Measurements from ENCODE around the gene HPS4.
"Not testable (repeated sequence)": the region's sequence is repeated elsewhere in the genome, so short reads cannot be mapped to it uniquely, and the experiment has no call there.

Gene HPS4

GRCh38 chr22:26483439-26484359, at the start of gene HPS4, which contains the start of gene SRRD:
TSS of gene HPS4 (minus strand) at chr22:26483783. CDS start at chr22:26481762, 2,021 bp downstream.
TSS of gene SRRD (plus strand) at chr22:26483877. CDS start at chr22:26483891, 14 bp downstream.
- DNase-seq: peak; percentile 95

- no peak for DNase-seq
Measured at GRCh38 chr22:26529345-26529744, 45.8 kb upstream of the HPS4 start.

GRCh38 chr22:26528518-26528917, 44.9 kb upstream of the HPS4 start:
- DNase-seq: not testable (repeated sequence)

- no peak for DNase-seq
Measured at GRCh38 chr22:26527574-26528465, 44.2 kb upstream of the HPS4 start.

- DNase-seq: no peak
Measured at GRCh38 chr22:26527167-26527566, 43.6 kb upstream of the HPS4 start.

- no peak for DNase-seq
Measured at GRCh38 chr22:26525946-26526564, 42.5 kb upstream of the HPS4 start.

GRCh38 chr22:26524870-26525269, 41.3 kb upstream of the HPS4 start:
- DNase-seq: no peak

- no peak for DNase-seq
Measured at GRCh38 chr22:26522592-26522991, 39.0 kb upstream of the HPS4 start.

GRCh38 chr22:26522012-26522411, 38.4 kb upstream of the HPS4 start:
- DNase-seq: no peak

- no peak for DNase-seq
Measured at GRCh38 chr22:26517429-26517828, 33.8 kb upstream of the HPS4 start.

GRCh38 chr22:26516503-26516902, 32.9 kb upstream of the HPS4 start:
- DNase-seq: no peak

GRCh38 chr22:26515931-26516330, 32.3 kb upstream of the HPS4 start:
- DNase-seq: no peak

GRCh38 chr22:26514419-26515161, 31.0 kb upstream of the HPS4 start:
- DNase-seq: no peak

GRCh38 chr22:26513838-26514237, 30.3 kb upstream of the HPS4 start:
- no peak for DNase-seq

- DNase-seq: peak; percentile 92
Measured at GRCh38 chr22:26512149-26512793, 28.7 kb upstream of the HPS4 start, which contains the start of gene TFIP11. TSS of gene TFIP11 (minus strand) at chr22:26512473. CDS start at chr22:26510272, 2,201 bp downstream.

GRCh38 chr22:26508148-26508547, 24.6 kb upstream of the HPS4 start:
- no peak for DNase-seq

- no peak for DNase-seq
Measured at GRCh38 chr22:26503758-26504157, 20.2 kb upstream of the HPS4 start.

- DNase-seq: peak; percentile 63
Measured at GRCh38 chr22:26502688-26503561, 19.3 kb upstream of the HPS4 start.

- DNase-seq: no peak
Measured at GRCh38 chr22:26501996-26502395, 18.4 kb upstream of the HPS4 start.

- no peak for DNase-seq
Measured at GRCh38 chr22:26499188-26499703, 15.7 kb upstream of the HPS4 start.
